ENCODE measurements around the gene KCTD1. TPM values are rescaled to one million over a fixed set of nuclear protein-coding genes. Genes with fewer than 3 reads are reported as not detected.

The KCTD1 gene
- total and polyA plus RNA-seq, 4 donors = 4.0 to 17.5 (median 9.2) TPM

- Histone ChIP-seq H3K4me3 (no peak overlapping the region), H3K36me3 (ENCODE audit: control insufficient read depth in 4 of 4, insufficient read depth in 4 of 4, low read length in 4 of 4) (no peaks in the 10 kb centered on the region), H3K27ac (ENCODE audit: low read depth in 1 of 2, low read length in 1 of 2) (no peak overlapping the region), H3K9ac (ENCODE audit: insufficient read depth in 1 of 2, low read length in 2 of 2) (no peak overlapping the region), H3K4me1 (ENCODE audit: control insufficient read depth in 5 of 5, insufficient read depth in 5 of 5, low read length in 5 of 5) (peaks cover 0 to 1% (median 0%) of the 10 kb centered on the region in 5 donors), H3K27me3 (ENCODE audit: control insufficient read depth in 3 of 3, insufficient read depth in 3 of 3, low read length in 2 of 3) (no peaks in the 10 kb centered on the region), H3K9me3 (ENCODE audit: control insufficient read depth in 4 of 4, insufficient read depth in 3 of 4, low read length in 3 of 4) (peaks cover 0 to 5% (median 0%) of the 10 kb centered on the region in 4 donors)
- DNase-seq = no peak
- TF ChIP-seq, protein P1, sequence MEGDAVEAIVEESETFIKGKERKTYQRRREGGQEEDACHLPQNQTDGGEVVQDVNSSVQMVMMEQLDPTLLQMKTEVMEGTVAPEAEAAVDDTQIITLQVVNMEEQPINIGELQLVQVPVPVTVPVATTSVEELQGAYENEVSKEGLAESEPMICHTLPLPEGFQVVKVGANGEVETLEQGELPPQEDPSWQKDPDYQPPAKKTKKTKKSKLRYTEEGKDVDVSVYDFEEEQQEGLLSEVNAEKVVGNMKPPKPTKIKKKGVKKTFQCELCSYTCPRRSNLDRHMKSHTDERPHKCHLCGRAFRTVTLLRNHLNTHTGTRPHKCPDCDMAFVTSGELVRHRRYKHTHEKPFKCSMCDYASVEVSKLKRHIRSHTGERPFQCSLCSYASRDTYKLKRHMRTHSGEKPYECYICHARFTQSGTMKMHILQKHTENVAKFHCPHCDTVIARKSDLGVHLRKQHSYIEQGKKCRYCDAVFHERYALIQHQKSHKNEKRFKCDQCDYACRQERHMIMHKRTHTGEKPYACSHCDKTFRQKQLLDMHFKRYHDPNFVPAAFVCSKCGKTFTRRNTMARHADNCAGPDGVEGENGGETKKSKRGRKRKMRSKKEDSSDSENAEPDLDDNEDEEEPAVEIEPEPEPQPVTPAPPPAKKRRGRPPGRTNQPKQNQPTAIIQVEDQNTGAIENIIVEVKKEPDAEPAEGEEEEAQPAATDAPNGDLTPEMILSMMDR (IDR thresholded peaks at IDR 0.05; ENCODE audit: control extremely low read depth, extremely low read depth) = no peak
- no peak for ATAC-seq (ENCODE audit: insufficient read depth, low FRiP score)
Observed at GRCh38 chr18:26565514-26565913, 17.2 kb upstream of the KCTD1 start.

DNA sequence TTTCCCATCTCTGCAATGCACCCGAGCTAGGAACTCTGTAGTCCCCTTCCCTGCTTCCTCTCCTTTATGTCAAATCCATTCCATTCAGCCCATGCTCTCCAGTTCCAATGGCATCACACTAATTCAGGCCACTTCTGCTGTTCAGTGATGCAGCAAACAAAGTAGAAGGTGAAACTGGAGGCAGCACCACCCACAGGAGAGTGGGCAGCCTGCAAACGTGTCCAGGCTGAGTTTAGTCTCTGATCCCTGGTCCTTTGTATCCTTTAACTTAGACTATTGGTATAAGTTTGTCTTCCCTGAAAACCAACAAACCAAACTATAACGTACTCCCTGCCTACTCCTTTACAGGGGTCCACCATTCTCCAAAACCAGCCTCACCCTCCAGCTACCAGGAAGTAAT is 14.7 kb upstream of the KCTD1 start:
- TF ChIP-seq, protein P1 (IDR thresholded peaks at IDR 0.05; ENCODE audit: control extremely low read depth, extremely low read depth) = no peak
- no peaks in the 10 kb centered on the region for H3K36me3 ChIP-seq (ENCODE audit: control insufficient read depth in 4 of 4, insufficient read depth in 4 of 4, low read length in 4 of 4)

GRCh38 chr18:26562568-26562967 is 14.2 kb upstream of the KCTD1 start:
- peaks cover 0 to 1% (median 0%) of the 10 kb centered on the region in 5 donors for H3K4me1 ChIP-seq (ENCODE audit: control insufficient read depth in 5 of 5, insufficient read depth in 5 of 5, low read length in 5 of 5)
- DNase-seq = no peak
- no peak overlapping the region for H3K9ac ChIP-seq (ENCODE audit: insufficient read depth in 1 of 2, low read length in 2 of 2)
- ATAC-seq (ENCODE audit: insufficient read depth, low FRiP score) = no peak
- no peak overlapping the region for H3K4me3 ChIP-seq
- whole genome bisulfite sequencing, 2 donors = 95 to 100% methylated on average over 2 of the region's 2 CpGs
- H3K27me3 ChIP-seq (ENCODE audit: control insufficient read depth in 3 of 3, insufficient read depth in 3 of 3, low read length in 2 of 3) = no peaks in the 10 kb centered on the region
- H3K27ac ChIP-seq (ENCODE audit: low read depth in 1 of 2, low read length in 1 of 2) = no peak overlapping the region
- H3K9me3 ChIP-seq (ENCODE audit: control insufficient read depth in 4 of 4, insufficient read depth in 3 of 4, low read length in 3 of 4) = peaks cover 0 to 5% (median 0%) of the 10 kb centered on the region in 4 donors
- TF ChIP-seq, protein P1 (IDR thresholded peaks at IDR 0.05; ENCODE audit: control extremely low read depth, extremely low read depth) = no peak
- no peaks in the 10 kb centered on the region for H3K36me3 ChIP-seq (ENCODE audit: control insufficient read depth in 4 of 4, insufficient read depth in 4 of 4, low read length in 4 of 4)

More for the DNA sequence above, 14.7 kb upstream of the KCTD1 start:
- WGBS, 2 donors = 79 to 85% methylated on average over 3 of the region's 3 CpGs
- ATAC-seq (ENCODE audit: insufficient read depth, low FRiP score) (no peak), DNase-seq (no peak)
- Histone ChIP-seq H3K9ac (ENCODE audit: insufficient read depth in 1 of 2, low read length in 2 of 2) (no peak overlapping the region), H3K27me3 (ENCODE audit: control insufficient read depth in 3 of 3, insufficient read depth in 3 of 3, low read length in 2 of 3) (no peaks in the 10 kb centered on the region), H3K27ac (ENCODE audit: low read depth in 1 of 2, low read length in 1 of 2) (no peak overlapping the region), H3K9me3 (ENCODE audit: control insufficient read depth in 4 of 4, insufficient read depth in 3 of 4, low read length in 3 of 4) (peaks cover 0 to 5% (median 0%) of the 10 kb centered on the region in 4 donors), H3K4me1 (ENCODE audit: control insufficient read depth in 5 of 5, insufficient read depth in 5 of 5, low read length in 5 of 5) (peaks cover 0 to 1% (median 0%) of the 10 kb centered on the region in 5 donors), H3K4me3 (no peak overlapping the region)

DNA sequence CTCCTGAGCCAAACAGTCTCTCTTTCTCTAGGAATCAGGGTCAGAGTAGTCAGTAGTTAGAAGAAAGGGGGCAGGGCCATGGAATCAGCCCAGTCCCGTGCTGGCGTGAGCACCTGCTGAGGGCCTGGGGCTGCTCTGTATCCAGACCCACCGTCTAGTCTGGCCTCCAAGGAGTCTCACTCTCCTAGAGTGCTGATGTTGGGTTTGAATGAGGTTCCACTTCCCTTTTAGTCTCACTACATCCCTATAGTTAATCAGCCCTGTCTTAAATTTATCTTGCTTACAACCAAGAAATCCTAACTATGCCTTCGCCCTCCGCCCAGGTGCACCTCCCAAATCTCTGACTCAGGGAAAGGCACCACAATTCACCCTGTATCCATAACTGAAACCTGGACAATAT is 13.4 kb upstream of the KCTD1 start:
- WGBS, 2 donors = 88 to 96% methylated on average over 5 of the region's 5 CpGs
- Histone ChIP-seq H3K36me3 (ENCODE audit: control insufficient read depth in 4 of 4, insufficient read depth in 4 of 4, low read length in 4 of 4) (no peaks in the 10 kb centered on the region), H3K4me3 (no peak overlapping the region), H3K4me1 (ENCODE audit: control insufficient read depth in 5 of 5, insufficient read depth in 5 of 5, low read length in 5 of 5) (peaks cover 0 to 1% (median 0%) of the 10 kb centered on the region in 5 donors), H3K27ac (ENCODE audit: low read depth in 1 of 2, low read length in 1 of 2) (no peak overlapping the region), H3K27me3 (ENCODE audit: control insufficient read depth in 3 of 3, insufficient read depth in 3 of 3, low read length in 2 of 3) (no peaks in the 10 kb centered on the region), H3K9me3 (ENCODE audit: control insufficient read depth in 4 of 4, insufficient read depth in 3 of 4, low read length in 3 of 4) (peaks cover 0 to 5% (median 0%) of the 10 kb centered on the region in 4 donors), H3K9ac (ENCODE audit: insufficient read depth in 1 of 2, low read length in 2 of 2) (no peak overlapping the region)
- no peak for DNase-seq
- TF ChIP-seq, protein P1 (IDR thresholded peaks at IDR 0.05; ENCODE audit: control extremely low read depth, extremely low read depth) = no peak
- ATAC-seq (ENCODE audit: insufficient read depth, low FRiP score) = no peak
